ENCODE measurements around the gene SMG6.
"Not testable (repeated sequence)": the region's sequence is repeated elsewhere in the genome, so short reads cannot be mapped to it uniquely, and the experiment has no call there.

The SMG6 gene

DNA sequence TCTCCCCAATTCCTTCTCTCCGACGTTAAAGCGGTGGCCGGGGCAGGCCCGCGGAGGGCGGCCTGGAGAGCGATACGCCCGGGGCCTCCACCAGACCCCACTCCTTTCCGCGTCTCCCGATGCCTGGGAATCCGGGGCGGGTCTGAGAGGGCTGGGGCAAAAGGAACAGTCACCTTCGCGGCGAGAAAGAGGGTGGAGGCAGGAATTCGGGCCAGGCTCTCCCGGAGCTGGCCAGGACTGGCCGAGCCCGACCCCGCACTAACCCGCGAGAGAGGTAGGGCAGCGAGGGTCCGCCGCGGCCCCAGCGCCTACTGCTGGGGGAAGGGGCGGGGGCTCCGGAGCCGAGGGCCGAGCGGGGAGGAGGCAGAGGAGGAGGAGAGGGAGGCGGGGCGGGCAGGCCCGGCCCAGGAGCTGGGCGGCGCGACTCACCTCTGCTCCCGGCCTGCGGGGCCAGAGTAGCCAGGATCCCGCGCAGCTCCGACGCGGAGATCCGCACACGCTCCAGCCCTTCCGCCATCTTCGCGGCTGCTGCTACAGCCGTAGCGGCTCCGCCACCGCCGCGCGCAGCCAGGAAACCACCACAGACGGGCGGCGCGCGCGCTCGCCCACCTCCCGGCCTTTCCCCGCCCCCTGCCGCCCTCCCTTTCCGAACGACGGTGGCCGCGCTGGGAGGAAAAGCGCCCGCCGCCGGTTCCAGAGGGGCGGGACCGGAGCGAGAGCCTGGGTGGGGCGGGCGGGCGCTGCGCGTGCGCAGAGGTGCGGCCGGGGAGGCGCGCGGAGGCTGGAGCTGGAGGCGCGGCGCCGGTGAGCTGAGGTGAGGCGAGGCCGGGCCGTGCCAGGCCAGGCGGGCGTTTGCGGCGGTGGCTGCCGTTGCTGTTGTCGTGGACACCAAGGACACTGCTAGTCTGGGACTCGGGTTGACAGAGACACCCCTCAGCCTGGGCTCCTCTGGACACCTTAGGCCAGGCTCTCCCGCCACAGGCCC lies at the start of gene SMG6, which contains the start of gene SRR:
TSS of gene SMG6 (minus strand) at position 582 of the 985 bp plus-strand sequence. CDS start at position 517, 65 bp downstream.
TSS of gene SRR (plus strand) at position 747 of the 985 bp plus-strand sequence. CDS start 11,611 bp downstream, outside the sequence.
- peak; percentile 100 for DNase-seq (ENCODE audit: low spot score)

DNA sequence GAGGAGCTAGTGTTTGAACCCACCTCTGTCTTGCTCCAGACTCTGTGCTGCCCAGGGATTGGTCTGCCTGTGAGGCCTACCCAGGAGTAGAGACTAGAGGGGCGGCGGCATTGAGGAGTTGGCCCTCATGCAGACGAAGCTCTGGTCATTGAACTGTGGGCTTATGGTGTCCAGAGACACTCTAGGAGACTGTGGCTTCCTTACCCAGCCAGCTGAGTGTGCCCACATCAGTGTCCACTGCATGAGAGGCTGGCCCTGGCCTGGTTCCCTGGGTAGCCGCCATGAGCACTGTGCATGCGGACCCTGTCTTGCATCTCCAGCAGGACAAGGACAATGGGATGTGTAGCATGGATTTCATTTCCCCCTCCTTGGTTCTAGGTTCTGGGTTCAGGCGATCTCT lies 47.7 kb upstream of the SMG6 start:
- DNase-seq (ENCODE audit: low spot score): no peak

DNA sequence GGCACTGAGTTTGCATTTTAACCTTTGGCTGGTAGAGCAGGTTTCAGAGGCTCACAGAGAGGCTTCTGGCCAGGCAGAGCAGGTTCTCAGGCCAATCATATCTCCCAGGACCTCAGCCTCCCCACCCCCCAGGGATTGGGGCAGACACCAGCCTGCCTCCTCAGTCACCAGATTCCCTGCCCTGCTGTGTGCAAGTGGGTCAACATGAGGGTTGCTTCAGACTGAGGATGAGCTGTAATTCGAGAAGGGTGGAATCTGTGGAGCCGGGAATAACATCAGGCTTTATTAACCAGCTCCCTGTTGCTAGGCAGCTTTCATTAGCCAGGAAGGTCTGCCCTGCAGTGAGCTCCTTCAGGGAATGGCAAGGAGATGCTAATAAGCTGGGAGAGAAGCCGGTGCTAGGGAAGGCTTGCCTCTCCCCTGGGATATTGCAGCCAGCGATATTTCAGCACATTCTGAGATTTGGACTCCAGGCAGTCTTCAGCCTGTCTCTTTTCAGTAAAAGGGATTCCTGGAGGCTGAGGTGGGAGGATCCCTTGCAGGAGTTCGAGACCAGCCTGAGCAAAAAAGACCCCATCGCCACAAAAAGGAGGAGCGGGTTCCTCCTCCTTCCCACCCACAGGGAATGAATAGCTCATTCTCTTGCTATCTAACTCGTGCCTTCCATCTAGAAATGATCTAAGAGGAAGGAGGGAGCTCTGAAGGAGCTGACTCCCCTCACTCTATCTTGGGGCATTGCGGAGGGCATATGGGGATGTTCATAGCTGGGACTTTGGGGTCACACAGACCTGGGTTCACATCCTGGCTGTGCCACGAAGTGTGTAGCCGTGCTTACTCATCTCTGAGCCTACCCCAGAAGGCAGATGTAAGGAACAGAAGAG lies 44.5 kb upstream of the SMG6 start:
- DNase-seq (ENCODE audit: low spot score): peak; percentile 84

DNA sequence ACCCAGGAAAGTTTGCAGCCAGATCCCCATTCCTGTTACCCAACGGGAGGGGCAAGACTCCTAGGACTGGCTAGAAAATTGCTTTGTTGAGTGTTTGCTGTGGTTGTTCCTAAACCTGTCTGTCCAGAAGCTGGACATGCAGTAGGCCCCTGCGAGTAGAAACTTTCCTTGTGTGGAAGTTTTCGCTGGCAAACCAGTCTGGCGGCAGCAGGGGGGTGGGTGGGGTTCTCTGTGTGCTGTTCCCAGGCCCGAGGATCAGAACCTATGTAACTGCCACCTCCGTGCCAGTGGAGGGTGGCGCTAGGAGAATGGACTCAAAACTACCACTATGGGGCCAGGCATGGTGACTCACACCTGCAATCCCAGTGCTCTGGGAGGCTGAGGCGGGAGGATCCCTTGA lies 42.9 kb upstream of the SMG6 start:
- no peak for DNase-seq (ENCODE audit: low spot score)

DNA sequence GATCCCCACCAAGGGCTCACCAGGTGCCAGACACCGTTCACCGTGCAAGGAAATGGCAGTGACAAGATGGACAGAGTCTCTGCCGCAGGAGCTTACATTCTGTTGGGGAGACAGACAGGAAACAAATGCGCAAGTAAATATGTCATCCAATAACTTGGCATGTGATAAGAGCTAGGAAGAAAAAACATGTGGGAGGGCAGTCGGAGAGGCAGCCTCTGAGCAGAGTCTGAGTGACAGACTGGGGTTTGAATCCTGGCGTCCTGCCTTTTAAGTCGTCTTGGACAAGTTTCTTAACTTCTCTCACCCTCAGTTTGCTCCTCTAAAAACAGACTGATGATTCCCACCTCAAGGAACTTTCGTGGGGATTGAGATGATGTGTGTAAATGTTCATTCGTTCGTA lies 40.9 kb upstream of the SMG6 start:
- no peak for DNase-seq (ENCODE audit: low spot score)

DNA sequence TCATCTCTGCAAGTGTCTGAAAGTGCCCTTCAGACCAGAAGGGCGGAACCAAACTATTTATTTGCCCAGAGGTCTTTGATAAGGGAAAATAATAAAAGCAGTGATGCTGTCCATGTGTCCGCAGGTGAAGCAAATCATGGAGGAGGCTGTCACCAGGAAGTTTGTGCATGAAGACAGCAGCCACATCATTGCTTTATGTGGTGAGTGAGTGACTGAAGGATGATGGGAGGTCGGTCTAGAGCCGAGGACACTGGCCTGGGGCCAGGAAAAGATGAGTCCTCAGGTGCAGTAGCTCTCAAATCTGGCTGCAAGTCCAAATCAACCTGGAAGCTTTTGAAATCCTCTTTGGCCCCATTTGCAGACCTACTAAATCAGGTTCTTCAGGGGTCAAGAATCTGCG lies 39.8 kb upstream of the SMG6 start:
- no peak for DNase-seq (ENCODE audit: low spot score)

DNA sequence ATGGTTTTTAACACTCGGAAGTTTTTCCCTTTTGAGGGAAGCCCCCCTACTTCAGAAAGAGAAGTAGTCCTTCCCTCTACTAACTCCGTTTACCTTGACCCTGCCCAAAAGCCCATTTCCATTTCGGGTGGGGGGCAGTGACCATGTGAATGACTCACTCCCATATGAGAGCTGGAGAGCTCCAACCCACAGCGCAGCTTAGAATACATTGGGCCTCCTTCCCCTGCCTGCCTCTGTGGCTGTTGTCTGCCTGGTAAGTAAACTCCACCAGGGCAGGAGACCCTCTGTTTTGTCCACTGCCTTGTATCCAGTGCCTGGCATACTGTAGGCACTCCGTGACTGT lies 34.7 kb upstream of the SMG6 start:
- DNase-seq (ENCODE audit: low spot score): no peak

DNA sequence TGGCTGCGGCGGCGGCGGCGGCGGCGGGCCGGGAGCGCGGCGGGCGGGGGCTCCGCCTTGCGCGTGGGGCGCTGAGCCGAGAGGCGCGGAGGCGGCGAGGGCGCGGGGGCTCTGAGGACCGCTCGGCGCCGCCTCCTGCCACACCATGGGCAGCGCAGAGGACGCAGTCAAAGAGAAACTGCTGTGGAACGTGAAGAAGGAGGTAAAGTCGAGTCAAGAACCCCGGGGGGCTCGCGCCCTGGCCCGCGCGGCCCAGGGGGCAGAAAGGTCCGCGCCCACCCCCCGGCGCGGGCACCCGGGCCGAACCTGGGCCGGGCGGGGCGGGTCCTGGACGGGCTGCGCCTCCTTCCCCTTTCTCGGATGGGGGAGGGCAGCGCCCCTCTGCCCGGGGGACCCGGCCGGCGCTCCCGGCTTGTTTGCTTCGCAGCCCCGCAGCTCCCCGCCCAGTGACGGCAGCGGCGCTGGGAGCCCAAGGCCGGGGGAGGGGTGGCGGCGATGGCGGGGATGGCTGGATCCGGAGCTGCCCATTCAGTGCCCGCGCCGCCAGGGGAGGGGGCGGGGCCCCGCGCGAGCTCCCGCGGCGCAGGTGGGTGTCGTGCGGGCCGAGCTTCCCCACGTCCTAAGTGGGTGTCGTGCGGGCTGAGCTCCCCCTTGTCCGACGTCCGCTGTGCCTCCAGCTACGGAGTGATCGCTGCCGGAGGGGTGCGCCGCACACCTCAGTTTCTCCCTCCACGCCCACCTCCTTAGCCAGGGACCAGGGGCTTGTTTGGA lies 34.1 kb upstream of the SMG6 start:
- peak; percentile 91 for DNase-seq (ENCODE audit: low spot score)

DNA sequence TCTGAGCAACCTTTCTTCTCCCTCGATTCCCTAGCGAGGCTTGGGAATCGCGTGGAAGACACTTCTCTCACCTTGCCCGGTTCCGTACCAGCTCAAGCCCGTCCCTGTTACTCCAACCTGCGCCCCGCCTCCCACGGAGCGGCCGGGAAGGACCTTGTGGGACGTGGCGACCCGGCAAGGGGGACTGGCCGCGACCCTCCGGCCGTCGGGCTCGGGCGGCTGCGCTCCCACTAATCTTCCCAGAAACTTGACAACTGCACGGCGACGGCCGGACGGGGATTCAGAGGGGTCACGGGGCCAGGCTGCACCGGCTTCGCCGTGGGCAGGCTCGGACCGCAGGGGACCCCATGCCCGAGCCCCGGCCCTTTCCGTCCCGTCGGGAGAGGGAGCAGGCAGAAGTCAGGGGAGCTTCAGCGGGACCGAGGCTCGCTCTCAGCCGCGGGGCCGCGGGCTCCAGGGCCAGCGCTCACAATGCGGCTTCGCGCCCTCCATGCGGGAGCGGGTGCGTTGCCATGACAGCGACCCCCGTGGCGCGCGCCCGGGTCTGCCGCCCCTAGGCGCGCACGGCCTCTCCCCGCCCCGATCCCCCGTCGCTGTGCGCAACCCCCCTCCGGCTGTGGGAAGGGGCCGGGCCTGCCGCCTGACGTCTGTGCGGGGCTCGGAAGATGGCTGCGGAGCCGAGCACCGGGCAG lies 33.4 kb upstream of the SMG6 start, which contains the start of gene SGSM2:
TSS of gene SGSM2 (plus strand) at position 650 of the 692 bp plus-strand sequence. CDS start 188 bp downstream, outside the sequence.
- peak; percentile 86 for DNase-seq (ENCODE audit: low spot score)

DNA sequence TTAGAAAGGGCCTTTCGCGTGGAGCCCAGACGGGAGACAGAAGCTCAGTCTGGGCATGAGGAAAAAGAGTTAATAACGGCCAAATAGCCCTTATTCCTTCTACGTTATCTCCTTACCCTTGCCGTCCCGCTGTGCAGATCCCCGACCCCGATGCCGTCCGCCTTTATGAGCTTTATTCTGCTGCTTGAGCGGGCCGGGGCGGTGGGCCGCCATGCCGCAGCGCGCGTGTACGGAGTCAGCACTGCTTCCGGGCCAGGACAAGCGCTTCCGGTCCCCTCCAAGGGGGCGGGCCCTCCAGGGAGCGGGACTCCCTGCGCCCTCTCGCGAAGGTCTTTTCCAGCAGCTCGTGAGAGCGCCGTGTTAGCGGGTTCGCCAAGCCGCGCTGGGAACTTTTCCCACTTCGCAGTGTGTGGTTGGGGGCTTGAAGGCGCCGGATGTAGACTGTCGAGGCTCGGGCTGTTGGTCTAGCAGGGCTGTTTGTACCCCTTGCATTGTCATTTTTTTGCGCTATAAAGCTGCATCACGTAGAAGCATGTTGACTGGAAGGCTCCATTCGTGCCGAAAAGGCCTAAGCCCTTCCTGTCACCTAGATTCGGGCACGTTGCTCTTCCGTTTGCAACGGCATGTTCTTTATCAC lies 32.7 kb upstream of the SMG6 start, which contains the start of gene TSR1:
TSS of gene TSR1 (minus strand) at position 243 of the 637 bp plus-strand sequence. CDS start at position 213, 30 bp downstream.
- peak; percentile 99 for DNase-seq (ENCODE audit: low spot score)

DNA sequence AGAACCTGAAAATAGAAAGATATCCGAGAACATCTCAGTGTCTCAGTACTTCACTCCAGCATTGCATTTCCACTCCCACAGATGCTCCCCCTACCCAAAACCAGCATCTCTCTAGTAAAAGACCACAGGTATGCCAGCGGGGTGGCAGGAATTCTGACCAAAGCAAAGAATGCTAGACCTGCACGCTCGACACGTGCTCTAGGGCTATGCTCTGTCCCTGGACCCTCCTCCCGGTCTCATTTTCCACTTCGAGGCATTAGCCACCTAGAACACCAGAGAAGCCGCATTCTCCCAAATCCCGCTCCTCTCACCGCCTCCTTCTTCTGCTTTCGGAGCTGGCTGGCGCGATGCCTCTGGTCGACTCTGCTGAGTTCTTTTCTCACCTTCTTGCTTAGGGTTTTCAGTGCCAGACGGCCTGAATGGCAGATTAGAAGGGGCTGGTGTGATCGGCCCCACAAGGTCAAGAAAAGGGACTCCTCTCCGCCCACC lies 32.2 kb upstream of the SMG6 start:
- peak; percentile 51 for DNase-seq (ENCODE audit: low spot score)

DNA sequence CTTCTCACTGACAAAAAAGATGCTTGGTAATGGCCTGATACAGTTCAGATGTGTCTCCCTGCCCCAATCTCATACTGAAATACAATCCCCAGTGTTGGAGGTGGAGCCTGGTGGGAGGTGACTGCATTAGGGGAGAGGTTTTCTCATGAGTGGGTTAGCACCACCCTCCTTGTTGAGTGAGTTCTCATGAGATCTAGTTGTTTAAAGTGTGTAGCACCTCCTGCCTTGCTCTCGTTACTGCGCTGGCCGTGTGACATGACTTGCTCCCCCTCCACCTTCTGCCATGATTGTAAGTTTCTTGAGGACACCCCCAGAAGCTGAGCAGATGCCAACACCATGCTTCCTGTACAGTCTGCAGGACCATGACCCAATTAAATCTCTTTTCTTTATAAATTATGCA lies 27.7 kb upstream of the SMG6 start:
- no peak for DNase-seq (ENCODE audit: low spot score)

DNA sequence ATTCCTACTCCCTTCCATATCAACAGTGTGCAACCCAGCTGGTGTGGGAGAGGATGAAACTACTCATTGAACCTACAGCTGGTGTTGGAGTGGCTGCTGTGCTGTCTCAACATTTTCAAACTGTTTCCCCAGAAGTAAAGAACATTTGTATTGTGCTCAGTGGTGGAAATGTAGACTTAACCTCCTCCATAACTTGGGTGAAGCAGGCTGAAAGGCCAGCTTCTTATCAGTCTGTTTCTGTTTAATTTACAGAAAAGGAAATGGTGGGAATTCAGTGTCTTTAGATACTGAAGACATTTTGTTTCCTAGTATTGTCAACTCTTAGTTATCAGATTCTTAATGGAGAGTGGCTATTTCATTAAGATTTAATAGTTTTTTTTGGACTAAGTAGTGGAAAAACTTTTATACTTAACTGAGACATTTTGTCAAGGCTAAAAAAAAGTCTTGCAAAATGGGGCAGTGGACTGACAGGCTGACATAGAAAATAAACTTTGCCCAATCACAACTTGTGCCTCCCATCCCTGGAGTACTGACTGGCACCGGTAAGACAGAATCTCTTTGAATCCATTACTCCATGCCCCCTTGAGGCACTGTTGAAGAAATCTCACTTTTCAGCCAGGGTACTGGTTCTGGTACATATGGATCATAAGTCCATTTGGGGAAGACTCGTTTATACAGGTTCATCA lies 20.2 kb upstream of the SMG6 start:
- DNase-seq (ENCODE audit: low spot score): no peak

DNA sequence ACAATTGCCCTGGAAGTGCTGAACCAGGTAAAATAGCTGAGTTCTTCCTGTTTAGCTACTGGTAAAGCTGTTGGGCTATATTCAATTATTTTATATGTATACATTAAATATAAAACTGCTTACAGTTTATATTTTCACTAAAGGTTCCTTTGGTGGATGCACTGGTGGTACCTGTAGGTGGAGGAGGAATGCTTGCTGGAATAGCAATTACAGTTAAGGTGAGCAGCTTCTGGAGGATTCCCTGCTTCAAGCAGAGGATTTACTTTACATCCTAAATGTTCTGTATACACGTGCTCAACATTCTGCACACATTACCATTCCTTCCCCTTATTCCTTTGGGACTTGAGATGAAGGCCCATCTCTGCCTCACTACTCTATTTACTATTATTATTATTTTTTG lies 17.8 kb upstream of the SMG6 start:
- no peak for DNase-seq (ENCODE audit: low spot score)

DNA sequence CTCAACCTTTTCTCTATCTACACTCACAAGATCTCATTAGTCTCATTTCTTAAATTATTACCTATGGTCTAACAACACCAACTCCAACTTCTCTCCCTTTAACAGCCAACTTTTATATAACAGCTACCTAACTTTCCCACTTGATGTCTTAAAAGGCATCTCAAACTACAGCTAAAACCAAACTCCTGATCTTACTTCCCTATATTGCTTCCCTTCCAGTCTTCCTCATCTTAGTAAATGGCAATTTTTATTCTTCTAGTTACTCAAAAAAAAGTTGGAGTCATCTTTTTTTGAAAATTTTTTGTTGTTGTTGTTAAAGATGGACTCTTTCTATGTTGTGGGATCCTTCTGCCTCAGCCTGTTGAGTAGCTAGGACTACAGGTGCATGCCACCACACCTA lies 15.5 kb upstream of the SMG6 start:
- no peak for DNase-seq (ENCODE audit: low spot score)

DNA sequence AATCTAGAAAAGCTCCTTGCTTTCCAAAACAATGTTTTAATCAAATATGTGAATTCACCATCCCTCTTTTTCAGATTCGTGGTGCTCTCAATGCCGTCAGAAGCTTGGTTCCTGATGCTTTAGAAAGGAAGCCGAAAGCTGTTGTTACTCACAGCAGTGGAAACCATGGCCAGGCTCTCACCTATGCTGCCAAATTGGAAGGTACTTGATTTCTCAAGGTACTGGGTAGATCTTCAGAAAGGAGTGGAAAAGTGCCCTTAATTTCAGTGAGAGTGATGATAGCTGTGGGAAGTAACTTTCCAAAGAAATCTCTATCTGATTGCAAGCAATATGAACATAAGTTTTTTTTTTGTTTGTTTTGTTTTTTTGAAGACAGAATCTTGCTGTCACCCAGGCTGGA lies 14.2 kb upstream of the SMG6 start:
- DNase-seq (ENCODE audit: low spot score): no peak

DNA sequence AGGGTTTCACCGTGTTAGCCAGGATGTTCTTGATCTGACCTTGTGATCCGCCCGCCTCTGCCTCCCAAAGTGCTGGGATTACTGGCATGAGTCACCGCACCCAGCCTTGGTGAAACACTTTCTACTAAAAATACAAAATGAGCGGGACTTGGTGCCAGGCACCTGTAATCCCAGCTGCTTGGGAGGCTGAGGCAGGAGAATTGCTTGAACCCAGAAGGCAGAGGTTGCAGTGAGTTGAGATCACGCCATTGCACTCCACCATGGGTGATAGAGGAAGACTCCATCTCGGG lies 13.3 kb upstream of the SMG6 start:
- not testable (repeated sequence) for DNase-seq (ENCODE audit: low spot score)

DNA sequence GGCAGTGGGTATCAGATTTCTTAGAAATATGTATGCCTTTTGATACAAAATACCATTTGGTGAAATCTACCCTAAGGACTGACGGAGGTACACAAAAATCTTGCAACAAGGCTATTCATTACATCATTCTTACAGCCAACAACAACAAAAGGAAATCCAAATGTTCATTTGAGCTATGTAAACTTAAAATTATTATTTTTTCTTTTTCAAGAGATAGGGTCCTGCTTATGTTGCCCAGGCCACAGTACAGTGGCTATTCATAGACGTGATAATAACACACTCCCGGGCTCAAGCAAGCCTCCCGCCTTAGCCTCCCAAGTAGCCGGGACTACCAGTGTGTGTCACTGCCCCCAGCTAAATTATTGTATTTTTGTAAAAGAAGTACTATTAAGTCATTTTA lies 9.2 kb upstream of the SMG6 start:
- DNase-seq (ENCODE audit: low spot score): no peak

DNA sequence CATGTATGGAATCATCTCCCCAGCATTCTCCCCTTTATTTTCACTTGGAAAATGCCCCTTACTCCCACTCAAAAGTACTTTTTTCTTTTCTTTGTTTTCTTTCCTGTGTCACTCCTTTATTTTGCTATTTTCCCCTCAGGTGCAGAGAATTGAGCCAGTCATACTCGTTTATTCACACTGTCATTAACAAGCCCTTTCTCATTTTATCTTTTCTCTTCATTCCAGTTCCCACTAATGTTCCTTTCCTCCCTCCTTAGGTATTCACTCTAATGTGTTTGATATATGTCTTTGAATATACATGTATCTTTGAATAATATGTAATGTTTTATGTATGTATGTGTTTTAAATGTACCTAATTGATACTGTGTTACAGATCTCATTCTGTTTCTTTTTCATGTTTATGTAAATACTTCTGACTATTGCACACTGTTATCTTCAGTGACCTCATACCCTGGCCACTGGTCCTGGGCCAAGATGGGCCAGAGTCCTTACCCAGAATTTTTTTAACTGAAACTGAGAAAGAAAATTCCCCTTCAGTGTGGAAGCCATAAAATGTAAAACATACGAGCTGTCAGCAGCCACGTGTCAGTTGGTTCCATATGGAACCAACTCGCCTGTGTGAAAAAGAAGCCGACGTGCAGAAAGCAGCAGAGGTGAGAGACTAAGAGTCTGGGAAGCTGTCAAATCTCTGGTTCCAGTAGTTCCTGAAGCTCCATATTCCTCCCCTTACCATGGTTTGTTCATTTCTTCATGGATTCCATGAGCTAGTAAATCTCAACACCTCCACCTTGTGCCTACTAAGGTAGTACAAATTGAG lies 6.0 kb upstream of the SMG6 start:
- peak; percentile 41 for DNase-seq (ENCODE audit: low spot score)
